Activated CD4-positive, alpha-beta T cell treated with anti-CD3 and anti-CD28 coated beads, Interleukin-2, amount 10 ng/mL, durations not matched to agents 7 days and 5 days (primary cell): ENCODE results near the gene ETV1. TPM values are rescaled to one million over a fixed set of nuclear protein-coding genes. Genes with fewer than 3 reads are reported as not detected.

Experiments
- CTCF ChIA-PET: fragments of 350-600 bp; sonication (Branson Sonifier 250); formaldehyde crosslinking; loops from one replicate; lab custom pipeline; 2021; ENCODE audit warnings: antibody characterized with exemption; lab: Charles Lee
- POLR2A ChIA-PET: fragments of 350-600 bp; sonication (Branson Sonifier 250); formaldehyde crosslinking; loops from one replicate; lab custom pipeline; 2021; ENCODE audit warnings: antibody characterized with exemption; lab: Charles Lee
- DNase-seq: peaks from one replicate; pipeline ENCODE4 v3.0.0-alpha.2; 2020
- H3K27ac Mint-ChIP-seq: one replicate; pipeline ENCODE4 v1.8.0; 2021; ENCODE audit warnings: mild to moderate bottlenecking, moderate library complexity, mixed read lengths
- H3K27me3 Mint-ChIP-seq: one replicate; pipeline ENCODE4 v1.8.0; 2021; ENCODE audit warnings: mixed read lengths
- H3K36me3 Mint-ChIP-seq: one replicate; pipeline ENCODE4 v1.8.0; 2021; ENCODE audit warnings: low read depth, mixed read lengths
- H3K4me1 Mint-ChIP-seq: one replicate; pipeline ENCODE4 v1.8.0; 2021; ENCODE audit warnings: mixed read lengths
- H3K4me3 Mint-ChIP-seq: one replicate; pipeline ENCODE4 v1.8.0; 2021; ENCODE audit warnings: mild to moderate bottlenecking, moderate library complexity, mixed read lengths
- H3K9me3 Mint-ChIP-seq: one replicate; pipeline ENCODE4 v1.8.0; 2021; ENCODE audit warnings: mixed read lengths
- total RNA-seq, 2 experiments: library from RNA; stranded (reverse); gene quantifications; one replicate each; pipeline ENCODE4 v1.2.3, GENCODE V29; 2021

ETV1 gene
- total RNA-seq, 2 experiments from 2014 or later = 0.05 to 0.33 TPM

DNA sequence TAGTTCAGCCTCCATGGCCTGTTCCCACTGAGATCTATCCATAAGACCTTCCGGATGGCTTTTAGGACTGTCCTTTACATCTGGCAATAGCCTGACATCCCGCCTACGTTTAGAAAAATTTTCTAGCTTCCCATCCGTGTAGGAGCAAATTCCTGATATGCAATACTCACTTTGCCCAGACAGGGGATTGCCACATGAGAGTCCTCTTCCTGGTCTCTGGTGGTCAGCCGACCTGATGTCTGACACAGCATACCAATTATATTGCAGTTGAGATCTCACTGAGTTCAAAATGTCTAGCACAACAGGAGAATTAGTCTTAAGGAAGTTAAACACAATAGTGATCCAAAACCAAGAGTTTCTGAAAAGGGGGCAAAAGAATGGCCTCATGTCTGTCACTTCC lies 9.4 kb upstream of the ETV1 start:
- H3K36me3 Mint-ChIP-seq = no peaks in the 10 kb centered on the region
- DNase-seq = no peak
- ChIA-PET CTCF (no interaction called here), POLR2A (no interaction called here)
- H3K4me3 Mint-ChIP-seq = no peak overlapping the region
- H3K9me3 Mint-ChIP-seq = peaks cover 6% of the 10 kb centered on the region
- no peaks in the 10 kb centered on the region for H3K27me3 Mint-ChIP-seq
- no peaks in the 10 kb centered on the region for H3K4me1 Mint-ChIP-seq
- H3K27ac Mint-ChIP-seq = no peak overlapping the region

GRCh38 chr7:13992596-13992964 lies 3.1 kb upstream of the ETV1 start:
- Mint-ChIP-seq H3K9me3 (peaks cover 4% of the 10 kb centered on the region), H3K27ac (no peak overlapping the region), H3K36me3 (no peaks in the 10 kb centered on the region), H3K4me3 (no peak overlapping the region), H3K27me3 (no peaks in the 10 kb centered on the region), H3K4me1 (no peaks in the 10 kb centered on the region)
- no peak for DNase-seq
- CTCF ChIA-PET = interaction anchor here (1.5 kb wide), 1 partner anchor 16 kb away, joined by 3 read pairs; no protein-coding TSS in a partner anchor
- POLR2A ChIA-PET = no interaction called here

GRCh38 chr7:13991791-13992595 lies 2.5 kb upstream of the ETV1 start:
- Mint-ChIP-seq H3K4me1 (no peaks in the 10 kb centered on the region), H3K36me3 (no peaks in the 10 kb centered on the region), H3K9me3 (peaks cover 4% of the 10 kb centered on the region), H3K27ac (no peak overlapping the region), H3K27me3 (no peaks in the 10 kb centered on the region), H3K4me3 (no peak overlapping the region)
- CTCF ChIA-PET = interaction anchor here (1.5 kb wide), 1 partner anchor 17 kb away, joined by 3 read pairs; no protein-coding TSS in a partner anchor
- POLR2A ChIA-PET = no interaction called here
- no peak for DNase-seq

DNA sequence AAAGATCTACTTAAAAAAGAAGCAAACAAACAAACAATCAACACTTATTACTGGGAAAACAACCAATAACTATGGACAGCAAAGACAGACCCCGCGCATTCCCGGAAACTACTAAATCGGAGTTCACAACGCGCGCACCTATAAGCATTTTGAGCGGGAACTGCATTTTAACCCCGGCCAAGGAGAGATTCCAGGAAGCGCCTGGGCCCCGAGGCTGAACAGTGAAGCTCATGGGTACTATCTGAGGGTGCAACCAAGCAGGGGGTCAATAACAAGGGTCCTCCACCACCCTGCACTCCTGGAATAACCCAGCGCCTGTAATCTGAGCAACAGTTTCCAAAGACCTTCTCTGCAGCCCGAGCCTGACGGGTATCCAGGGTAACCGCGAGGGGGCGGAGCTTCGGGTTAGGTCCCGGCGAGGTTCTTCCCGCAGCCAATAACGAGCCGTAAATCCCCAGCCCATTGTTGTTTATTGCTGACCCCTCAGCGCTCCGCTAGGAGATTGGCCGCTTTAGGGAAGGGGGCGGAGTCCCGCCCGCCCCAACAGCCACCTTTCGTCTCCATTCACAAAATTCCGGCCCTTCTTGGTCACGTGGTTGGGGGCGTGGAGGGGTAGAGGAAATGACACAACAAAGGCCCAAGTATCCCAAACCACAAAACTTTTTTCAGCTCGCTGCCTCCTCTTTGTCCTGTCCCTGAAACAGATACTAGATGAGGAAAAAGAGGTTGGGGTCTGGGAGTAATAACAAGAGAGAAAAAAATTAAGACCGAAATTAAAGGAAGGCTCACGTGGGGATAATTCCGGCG lies 1.7 kb upstream of the ETV1 start:
- ChIA-PET CTCF (interaction anchor here (0.5 to 1.5 kb wide), 2 partner anchors 18 kb away, joined by 3 to 4 read pairs; no protein-coding TSS in a partner anchor), POLR2A (no interaction called here)
- peak; percentile 38 for DNase-seq
- Mint-ChIP-seq H3K27ac (no peak overlapping the region), H3K4me1 (no peaks in the 10 kb centered on the region), H3K4me3 (no peak overlapping the region), H3K9me3 (no peaks in the 10 kb centered on the region), H3K36me3 (no peaks in the 10 kb centered on the region), H3K27me3 (no peaks in the 10 kb centered on the region)

DNA sequence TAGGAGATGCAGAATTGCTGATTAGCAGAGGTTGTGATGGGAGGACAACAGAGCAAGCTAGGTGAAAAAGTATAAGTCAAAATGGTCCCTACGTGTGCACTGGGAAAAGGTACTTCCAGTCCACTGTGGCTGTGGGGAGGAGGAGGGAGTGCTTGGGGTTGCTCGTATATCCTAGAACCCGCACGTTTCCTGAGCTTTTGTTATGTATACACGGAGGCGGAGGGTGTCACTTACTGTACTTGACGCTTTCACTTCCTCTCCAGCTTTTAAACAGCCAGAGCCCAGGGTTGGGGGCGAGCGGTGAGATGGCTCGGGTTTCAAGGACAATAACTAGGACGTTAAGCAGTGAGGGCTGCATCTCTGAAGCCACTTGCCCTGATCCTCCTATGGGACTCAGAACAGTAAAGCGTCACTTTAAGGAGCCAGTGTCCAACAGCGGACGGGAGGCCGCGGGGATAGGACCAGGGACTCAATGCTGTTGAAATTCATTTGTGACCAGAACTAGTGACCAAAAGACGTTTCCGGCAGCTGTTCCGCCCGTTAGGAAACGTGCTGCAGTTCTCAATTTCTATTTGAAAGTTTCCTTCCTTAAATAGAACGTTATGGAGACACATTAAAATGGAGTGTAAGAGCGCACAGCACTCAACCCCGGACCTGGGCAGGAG lies 985 bp upstream of the ETV1 start:
- CTCF ChIA-PET = interaction anchor here (0.5 kb wide), 1 partner anchor 17 kb away, joined by 4 read pairs; no protein-coding TSS in a partner anchor
- Mint-ChIP-seq H3K27me3 (no peaks in the 10 kb centered on the region), H3K9me3 (no peaks in the 10 kb centered on the region), H3K4me1 (no peaks in the 10 kb centered on the region), H3K36me3 (no peaks in the 10 kb centered on the region), H3K4me3 (no peak overlapping the region), H3K27ac (no peak overlapping the region)
- POLR2A ChIA-PET = no interaction called here
- peak; percentile 7 for DNase-seq

DNA sequence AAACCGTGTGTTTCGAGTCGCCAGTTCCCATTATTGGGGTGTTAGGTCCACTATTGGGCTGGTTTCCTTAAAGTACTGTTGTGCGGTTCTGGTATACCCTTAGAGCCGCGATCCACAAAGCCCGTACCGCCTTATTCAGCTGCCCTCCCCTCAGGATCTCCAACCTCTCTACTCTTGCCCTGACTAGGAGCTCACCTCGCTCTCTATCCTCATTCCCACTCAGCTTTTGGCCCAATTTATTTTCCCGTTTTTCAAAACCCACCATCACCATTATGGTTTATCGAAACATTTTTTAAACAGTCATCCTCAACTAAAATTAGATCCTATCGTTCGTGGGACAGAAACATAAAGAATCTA lies 461 bp upstream of the ETV1 start:
- H3K36me3 Mint-ChIP-seq = no peaks in the 10 kb centered on the region
- ChIA-PET CTCF (no interaction called here), POLR2A (no interaction called here)
- no peaks in the 10 kb centered on the region for H3K27me3 Mint-ChIP-seq
- H3K4me3 Mint-ChIP-seq = no peak overlapping the region
- H3K9me3 Mint-ChIP-seq = no peaks in the 10 kb centered on the region
- no peaks in the 10 kb centered on the region for H3K4me1 Mint-ChIP-seq
- H3K27ac Mint-ChIP-seq = no peak overlapping the region
- no peak for DNase-seq

DNA sequence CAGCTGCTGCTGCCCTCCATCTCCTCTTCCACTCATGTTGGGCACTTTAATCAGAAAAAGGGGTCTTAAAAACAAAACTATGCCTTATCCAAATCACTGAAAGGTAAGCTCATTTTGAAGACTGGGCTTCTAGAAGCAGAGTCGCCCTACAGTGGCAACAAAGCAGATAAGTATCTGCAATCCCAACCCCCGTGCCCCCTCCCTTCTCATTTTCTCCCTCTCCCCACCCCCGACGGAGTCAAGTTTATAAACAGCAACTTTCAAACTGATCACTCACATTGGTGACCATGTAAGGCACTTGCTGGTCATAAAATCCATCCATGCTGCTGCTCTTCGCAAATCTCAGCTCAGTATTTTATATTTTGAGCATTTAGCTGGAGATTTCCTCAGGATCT lies 738 bp downstream of the ETV1 start:
- no peaks in the 10 kb centered on the region for H3K4me1 Mint-ChIP-seq
- H3K4me3 Mint-ChIP-seq = no peak overlapping the region
- H3K27me3 Mint-ChIP-seq = no peaks in the 10 kb centered on the region
- H3K27ac Mint-ChIP-seq = no peak overlapping the region
- no peak for DNase-seq
- no peaks in the 10 kb centered on the region for H3K36me3 Mint-ChIP-seq
- CTCF ChIA-PET = no interaction called here
- H3K9me3 Mint-ChIP-seq = no peaks in the 10 kb centered on the region
- POLR2A ChIA-PET = no interaction called here

GRCh38 chr7:13988065-13988464 lies 1.4 kb downstream of the ETV1 start:
- no peaks in the 10 kb centered on the region for H3K9me3 Mint-ChIP-seq
- no peak overlapping the region for H3K4me3 Mint-ChIP-seq
- CTCF ChIA-PET = no interaction called here
- H3K27ac Mint-ChIP-seq = no peak overlapping the region
- POLR2A ChIA-PET = no interaction called here
- no peak for DNase-seq
- no peaks in the 10 kb centered on the region for H3K36me3 Mint-ChIP-seq
- H3K4me1 Mint-ChIP-seq = no peaks in the 10 kb centered on the region
- peaks cover under 1% of the 10 kb centered on the region for H3K27me3 Mint-ChIP-seq

- Mint-ChIP-seq H3K27ac (no peak overlapping the region), H3K4me1 (no peaks in the 10 kb centered on the region), H3K4me3 (no peak overlapping the region), H3K27me3 (peaks cover 2% of the 10 kb centered on the region), H3K36me3 (no peaks in the 10 kb centered on the region), H3K9me3 (no peaks in the 10 kb centered on the region)
- POLR2A ChIA-PET = no interaction called here
- DNase-seq = no peak
- CTCF ChIA-PET = no interaction called here
These were observed 2.1 kb downstream of the ETV1 start for GRCh38 chr7:13987395-13987794.

GRCh38 chr7:13986208-13986607 lies 3.3 kb downstream of the ETV1 start:
- H3K9me3 Mint-ChIP-seq = no peaks in the 10 kb centered on the region
- peaks cover 2% of the 10 kb centered on the region for H3K27me3 Mint-ChIP-seq
- POLR2A ChIA-PET = no interaction called here

GRCh38 chr7:13984831-13985685 lies 4.4 kb downstream of the ETV1 start:
- Mint-ChIP-seq H3K4me1 (no peaks in the 10 kb centered on the region), H3K9me3 (no peaks in the 10 kb centered on the region), H3K36me3 (no peaks in the 10 kb centered on the region), H3K27ac (no peak overlapping the region), H3K27me3 (peaks cover 2% of the 10 kb centered on the region), H3K4me3 (no peak overlapping the region)
- ChIA-PET CTCF (no interaction called here), POLR2A (no interaction called here)
- no peak for DNase-seq

More at GRCh38 chr7:13986208-13986607, 3.3 kb downstream of the ETV1 start:
- Mint-ChIP-seq H3K36me3 (no peaks in the 10 kb centered on the region), H3K4me3 (no peak overlapping the region), H3K27ac (no peak overlapping the region), H3K4me1 (no peaks in the 10 kb centered on the region)
- CTCF ChIA-PET = no interaction called here
- DNase-seq = no peak

DNA sequence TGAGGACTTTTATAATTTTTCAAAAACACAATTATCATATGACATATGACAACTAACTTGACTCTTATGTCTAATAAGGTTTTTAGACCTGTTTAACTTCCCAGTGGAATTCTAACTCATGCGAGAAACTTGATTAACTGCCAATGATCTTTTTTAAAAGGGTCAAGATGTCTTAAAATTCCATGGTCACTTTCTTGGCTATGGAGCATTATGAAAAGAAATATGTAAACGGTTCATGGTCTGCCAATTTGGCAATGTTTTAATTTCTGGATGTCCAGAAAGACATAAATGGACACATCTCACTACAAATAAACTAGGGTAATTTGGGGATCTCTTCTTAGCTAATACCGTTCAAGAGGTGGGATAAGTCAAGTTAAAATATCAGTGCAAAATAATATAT lies 5.4 kb downstream of the ETV1 start:
- Mint-ChIP-seq H3K4me1 (no peaks in the 10 kb centered on the region), H3K36me3 (no peaks in the 10 kb centered on the region), H3K27me3 (peaks cover 2% of the 10 kb centered on the region), H3K9me3 (no peaks in the 10 kb centered on the region), H3K4me3 (no peak overlapping the region), H3K27ac (no peak overlapping the region)
- ChIA-PET CTCF (no interaction called here), POLR2A (no interaction called here)
- no peak for DNase-seq
